Neutrophil (primary cell): ENCODE measurements around the gene TNNC1.

Source experiments
- H3K27ac ChIP-seq: fragments of 200-600 bp; sonication (generic); 2 replicates; pipeline ENCODE4 v1.5.1; 2016; ENCODE audit warnings: mild to moderate bottlenecking, moderate library complexity
- H3K27me3 ChIP-seq: fragments of 200-600 bp; sonication (generic); 2 replicates; pipeline ENCODE4 v1.6.0; 2016; ENCODE audit warnings: mild to moderate bottlenecking
- H3K36me3 ChIP-seq: fragments of 200-600 bp; sonication (generic); 2 replicates; pipeline ENCODE4 v1.5.1; 2017
- H3K4me1 ChIP-seq, 2 experiments: fragments of 200-600 bp in 1 of 2; sonication (generic) in 1 of 2; 1 replicate in 1 of 2; 2 replicates in 1 of 2; pipeline versions ENCODE4 v1.5.1 to v1.6.1; 2013 to 2016; ENCODE audit warnings: low read depth in 1 of 2, low read length in 1 of 2, mild to moderate bottlenecking in 1 of 2, moderate library complexity in 1 of 2; ENCODE audit not compliant: control insufficient read depth in 1 of 2, insufficient read depth in 1 of 2
- H3K4me3 ChIP-seq, 2 experiments: fragments of 200-600 bp in 1 of 2; sonication (generic) in 1 of 2; 1 replicate in 1 of 2; 2 replicates in 1 of 2; pipeline ENCODE4 v1.5.1; 2013 to 2016; ENCODE audit warnings: low read depth in 1 of 2, low read length in 1 of 2, mild to moderate bottlenecking in 1 of 2, moderate library complexity in 1 of 2
- H3K9me3 ChIP-seq: fragments of 200-600 bp; sonication (generic); 2 replicates; pipeline ENCODE4 v1.5.1; 2016
- TF ChIP-seq, protein P1 (sequence below): fragments of 200-600 bp; sonication (generic); IDR thresholded peaks from 2 replicates; pipeline ENCODE4 v1.5.1; 2016; ENCODE audit warnings: antibody characterized with exemption

The TNNC1 gene

GRCh38 chr3:52487050-52487787, 33.4 kb upstream of the TNNC1 start:
- Histone ChIP-seq H3K4me1 (no peaks in the 10 kb centered on the region), H3K36me3 (peaks cover 96% of the 10 kb centered on the region), H3K27ac (no peak overlapping the region)

DNA sequence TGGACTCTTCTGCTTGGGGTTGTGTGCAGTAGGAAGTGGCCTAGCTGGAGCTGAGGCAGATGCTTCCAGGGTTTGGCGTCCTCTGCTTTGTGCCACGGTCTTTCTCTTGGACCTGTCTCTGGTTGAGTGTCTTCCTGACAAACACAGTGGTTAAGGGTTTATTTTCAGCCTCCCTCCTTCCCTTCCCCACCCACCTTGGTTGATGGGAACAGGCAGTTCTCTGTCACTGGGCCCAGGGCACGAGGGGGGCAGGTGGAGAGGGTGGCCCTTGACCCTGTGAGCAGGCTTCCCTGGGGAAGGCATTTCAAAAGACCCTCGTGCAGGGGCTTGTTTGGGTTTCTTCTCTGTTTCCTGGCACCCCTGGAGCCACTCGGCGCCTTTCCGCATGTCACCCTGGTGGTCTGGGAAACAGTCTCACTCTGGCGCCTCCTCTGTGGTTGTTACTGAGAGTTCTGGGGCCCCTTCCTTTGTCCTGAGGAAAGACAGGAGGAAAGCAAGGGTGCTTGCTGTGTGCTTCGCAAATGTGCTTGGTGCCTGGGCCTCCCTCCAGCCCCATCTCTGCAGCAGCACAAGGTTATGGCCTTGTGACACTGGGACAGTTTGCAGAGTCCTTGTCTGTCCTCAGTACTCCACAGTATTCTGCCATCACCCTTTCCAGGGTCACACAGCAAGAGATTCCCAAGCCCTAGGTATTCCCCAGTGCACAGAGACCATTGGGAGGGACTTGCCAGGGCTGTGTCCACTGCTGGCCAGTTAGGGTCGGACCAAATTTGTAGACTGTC, 31.0 kb upstream of the TNNC1 start:
- no peaks in the 10 kb centered on the region for H3K27me3 ChIP-seq
- H3K4me1 ChIP-seq = no peaks in the 10 kb centered on the region
- no peak overlapping the region for H3K4me3 ChIP-seq
- H3K36me3 ChIP-seq = peaks cover 96% of the 10 kb centered on the region
- H3K27ac ChIP-seq = no peak overlapping the region
- TF ChIP-seq, protein P1, sequence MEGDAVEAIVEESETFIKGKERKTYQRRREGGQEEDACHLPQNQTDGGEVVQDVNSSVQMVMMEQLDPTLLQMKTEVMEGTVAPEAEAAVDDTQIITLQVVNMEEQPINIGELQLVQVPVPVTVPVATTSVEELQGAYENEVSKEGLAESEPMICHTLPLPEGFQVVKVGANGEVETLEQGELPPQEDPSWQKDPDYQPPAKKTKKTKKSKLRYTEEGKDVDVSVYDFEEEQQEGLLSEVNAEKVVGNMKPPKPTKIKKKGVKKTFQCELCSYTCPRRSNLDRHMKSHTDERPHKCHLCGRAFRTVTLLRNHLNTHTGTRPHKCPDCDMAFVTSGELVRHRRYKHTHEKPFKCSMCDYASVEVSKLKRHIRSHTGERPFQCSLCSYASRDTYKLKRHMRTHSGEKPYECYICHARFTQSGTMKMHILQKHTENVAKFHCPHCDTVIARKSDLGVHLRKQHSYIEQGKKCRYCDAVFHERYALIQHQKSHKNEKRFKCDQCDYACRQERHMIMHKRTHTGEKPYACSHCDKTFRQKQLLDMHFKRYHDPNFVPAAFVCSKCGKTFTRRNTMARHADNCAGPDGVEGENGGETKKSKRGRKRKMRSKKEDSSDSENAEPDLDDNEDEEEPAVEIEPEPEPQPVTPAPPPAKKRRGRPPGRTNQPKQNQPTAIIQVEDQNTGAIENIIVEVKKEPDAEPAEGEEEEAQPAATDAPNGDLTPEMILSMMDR = no peak
- no peaks in the 10 kb centered on the region for H3K9me3 ChIP-seq

More at GRCh38 chr3:52487050-52487787, 33.4 kb upstream of the TNNC1 start:
- H3K4me3 ChIP-seq = no peak overlapping the region
- no peaks in the 10 kb centered on the region for H3K9me3 ChIP-seq
- no peaks in the 10 kb centered on the region for H3K27me3 ChIP-seq
- TF ChIP-seq, protein P1 = no peak

DNA sequence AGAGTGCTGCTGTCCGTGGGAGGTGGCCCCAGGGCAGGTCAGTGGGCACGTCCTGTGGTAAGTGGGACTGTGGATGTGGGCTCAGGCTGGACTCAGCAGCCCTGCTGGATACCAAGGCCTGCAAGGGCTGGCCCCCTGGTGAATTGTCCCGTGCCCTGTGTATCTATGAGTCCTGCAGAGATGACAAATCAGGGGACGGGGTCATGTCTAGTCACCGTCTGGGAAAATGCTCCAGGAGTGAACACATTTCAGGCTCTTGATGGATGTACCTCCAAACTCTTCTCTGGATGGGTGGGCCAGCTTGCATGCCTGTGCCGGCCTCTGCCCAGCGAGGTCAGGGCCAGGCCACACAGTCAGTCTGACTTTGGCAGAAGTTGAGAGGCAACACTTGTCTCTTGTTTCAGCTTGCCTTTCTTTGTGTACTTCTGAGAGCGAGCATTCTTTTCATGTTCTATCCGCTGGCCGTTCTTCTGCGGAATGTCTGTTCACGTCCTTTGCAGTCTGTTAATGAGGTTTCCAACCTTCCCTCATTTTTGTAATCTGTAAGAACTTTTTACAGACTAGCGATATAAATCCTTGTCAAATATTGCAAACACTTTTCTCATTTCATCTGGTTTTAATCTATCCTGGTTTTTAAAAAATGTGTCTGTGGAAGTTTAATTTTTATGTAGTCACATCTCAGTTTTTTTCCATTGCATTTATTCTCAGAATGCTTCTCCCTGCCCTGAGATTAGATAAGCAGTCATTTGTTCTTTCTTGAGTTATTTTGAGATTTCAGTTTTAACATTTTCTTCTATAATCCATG, 29.9 kb upstream of the TNNC1 start:
- no peaks in the 10 kb centered on the region for H3K4me1 ChIP-seq
- H3K27ac ChIP-seq = no peak overlapping the region
- TF ChIP-seq, protein P1 = no peak
- peaks cover 96% of the 10 kb centered on the region for H3K36me3 ChIP-seq
- no peak overlapping the region for H3K4me3 ChIP-seq
- no peaks in the 10 kb centered on the region for H3K9me3 ChIP-seq
- no peaks in the 10 kb centered on the region for H3K27me3 ChIP-seq

GRCh38 chr3:52483081-52483480, 29.2 kb upstream of the TNNC1 start:
- Histone ChIP-seq H3K36me3 (peaks cover 96% of the 10 kb centered on the region), H3K4me3 (no peak overlapping the region), H3K4me1 (no peaks in the 10 kb centered on the region), H3K27ac (no peak overlapping the region), H3K27me3 (no peaks in the 10 kb centered on the region), H3K9me3 (no peaks in the 10 kb centered on the region)
- TF ChIP-seq, protein P1 = no peak

DNA sequence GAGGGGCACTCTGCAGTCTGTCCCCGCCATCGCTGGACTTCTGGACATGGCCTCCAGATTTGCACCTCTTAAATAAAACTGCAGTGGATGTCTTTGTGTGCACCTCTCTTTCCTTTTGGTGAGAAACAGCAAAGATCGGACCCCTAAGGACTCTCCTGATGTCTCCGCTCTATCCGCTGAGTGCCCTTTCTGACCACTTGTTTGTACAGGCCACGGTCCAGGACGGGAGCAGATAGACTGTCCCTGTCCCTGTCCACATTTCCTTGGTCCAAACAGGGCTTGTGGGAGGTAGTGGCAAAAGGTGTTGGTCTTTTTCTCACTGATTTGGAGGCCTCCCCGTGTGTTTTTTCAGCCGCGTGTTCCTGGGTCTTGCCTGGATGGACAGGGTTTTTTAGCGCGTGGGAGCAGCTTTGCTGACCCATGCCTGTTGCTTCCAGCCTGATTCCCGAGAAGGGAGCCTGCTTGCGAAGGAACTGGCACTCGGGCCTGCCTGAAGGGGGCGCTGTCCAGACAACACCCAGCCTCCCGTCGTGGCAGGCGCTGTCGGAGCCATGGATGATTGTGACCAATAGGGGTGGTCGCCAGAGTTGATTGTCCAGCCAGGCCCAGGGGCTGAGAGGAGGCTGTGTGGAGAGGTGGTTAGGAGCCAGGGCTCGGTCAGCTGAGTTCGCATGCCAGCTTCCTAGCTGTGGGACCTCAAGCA, 28.1 kb upstream of the TNNC1 start:
- Histone ChIP-seq H3K4me3 (no peak overlapping the region), H3K36me3 (peaks cover 96% of the 10 kb centered on the region), H3K27ac (no peak overlapping the region), H3K4me1 (no peaks in the 10 kb centered on the region), H3K9me3 (no peaks in the 10 kb centered on the region), H3K27me3 (no peaks in the 10 kb centered on the region)
- TF ChIP-seq, protein P1 = peak; percentile 14
